Activated CD4-positive, alpha-beta T cell treated with anti-CD3 and anti-CD28 coated beads, Interleukin-2, amount 50 U/mL, for 24 hours (primary cell): Measurements from ENCODE around the gene LDLRAP1.
A peak's percentile ranks its signal among the peaks of the same experiment; 100 is the strongest.

Experiments
- DNase-seq, 2 donors: peaks; one replicate each; pipeline ENCODE4 v3.0.0-alpha.2; 2020; ENCODE audit warnings: low read depth in 1 of 2, low spot score in 1 of 2

LDLRAP1 gene

DNA sequence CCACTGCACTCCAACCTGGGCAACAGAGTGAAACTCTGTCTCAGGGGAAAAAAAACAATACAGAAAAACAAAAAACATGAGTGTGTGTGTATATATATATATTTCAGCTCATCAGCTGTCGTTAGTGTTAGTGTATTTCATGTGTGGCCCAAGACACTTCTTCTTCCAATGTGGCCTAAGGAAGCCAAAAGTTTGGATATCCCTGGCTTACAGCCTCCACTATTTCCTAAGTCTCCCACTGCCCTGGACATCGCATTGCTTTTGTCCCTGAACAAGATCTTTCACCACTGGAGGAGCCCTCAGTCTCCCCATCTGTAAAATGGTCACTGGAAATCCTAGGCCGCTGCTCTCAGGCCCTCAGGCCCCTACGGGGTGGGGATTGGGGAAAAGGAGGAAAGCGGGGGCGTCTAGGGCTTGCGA, 391 bp upstream of the LDLRAP1 start:
- no peak for DNase-seq

DNA sequence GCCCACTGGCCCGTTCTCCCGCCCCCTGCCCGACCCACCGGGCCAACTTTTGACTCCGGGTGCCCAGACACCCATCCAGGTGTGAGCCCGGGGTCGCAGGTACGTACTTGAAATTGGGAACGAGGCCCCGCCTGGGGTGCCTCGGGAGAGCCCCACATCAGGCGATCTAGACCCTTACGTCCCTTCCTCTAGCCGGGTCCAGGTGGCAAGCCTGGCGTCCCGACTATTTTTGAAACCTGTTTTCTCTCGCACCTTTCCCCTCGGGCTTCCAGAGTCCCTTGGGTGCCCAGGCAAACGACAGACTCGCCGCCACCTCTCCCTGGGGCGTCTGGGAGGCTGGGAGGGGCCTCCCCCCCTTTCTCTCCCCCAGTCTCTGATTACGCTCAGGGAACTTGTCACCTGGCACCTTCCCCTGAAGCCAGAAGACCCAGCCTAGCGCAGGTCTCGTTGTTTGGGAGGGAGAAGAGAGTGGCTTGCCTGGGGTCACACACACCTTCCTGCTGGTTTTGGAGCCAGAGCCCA, 898 bp downstream of the LDLRAP1 start:
- DNase-seq, result no peak

DNA sequence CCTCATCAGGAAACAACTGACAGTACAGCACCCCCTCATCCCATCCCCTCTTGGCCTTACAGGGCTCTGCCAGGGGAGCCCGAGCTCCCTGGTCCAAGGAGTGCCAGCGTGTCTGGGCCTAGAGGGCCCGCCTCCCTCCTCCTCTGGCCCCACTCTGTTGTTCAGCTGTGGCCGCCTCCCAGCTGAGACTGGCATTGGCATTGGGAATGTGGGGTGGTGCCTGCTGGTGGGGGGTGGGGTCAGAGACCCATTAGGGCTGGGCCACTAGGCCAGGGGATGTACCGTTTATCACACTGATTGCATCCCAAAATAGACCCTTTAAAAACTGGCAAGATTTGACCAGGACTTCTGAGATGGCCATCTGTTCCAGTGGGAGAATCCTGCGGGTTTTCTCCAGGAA, 1.4 kb downstream of the LDLRAP1 start:
- DNase-seq, result no peak

DNA sequence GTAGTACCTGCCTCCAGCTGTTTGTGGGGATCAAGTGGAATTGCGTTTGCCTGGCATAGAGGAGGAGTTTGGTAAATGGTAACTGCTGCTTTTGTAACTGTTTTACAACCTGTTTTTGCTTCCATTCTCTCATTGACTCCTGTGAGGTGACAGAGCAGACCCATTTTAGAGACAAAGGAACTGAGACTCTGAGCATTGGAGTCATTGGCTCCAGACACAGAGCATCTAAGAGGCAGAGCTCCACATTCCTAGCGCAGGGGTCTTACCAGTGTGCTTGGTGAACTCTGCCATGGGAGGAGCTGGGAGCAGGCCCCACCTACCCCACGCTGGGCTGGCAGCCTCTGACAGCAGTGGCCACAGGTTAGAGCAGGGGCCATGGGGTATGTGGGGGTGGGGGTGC, 2.4 kb downstream of the LDLRAP1 start:
- DNase-seq, result no peak

DNA sequence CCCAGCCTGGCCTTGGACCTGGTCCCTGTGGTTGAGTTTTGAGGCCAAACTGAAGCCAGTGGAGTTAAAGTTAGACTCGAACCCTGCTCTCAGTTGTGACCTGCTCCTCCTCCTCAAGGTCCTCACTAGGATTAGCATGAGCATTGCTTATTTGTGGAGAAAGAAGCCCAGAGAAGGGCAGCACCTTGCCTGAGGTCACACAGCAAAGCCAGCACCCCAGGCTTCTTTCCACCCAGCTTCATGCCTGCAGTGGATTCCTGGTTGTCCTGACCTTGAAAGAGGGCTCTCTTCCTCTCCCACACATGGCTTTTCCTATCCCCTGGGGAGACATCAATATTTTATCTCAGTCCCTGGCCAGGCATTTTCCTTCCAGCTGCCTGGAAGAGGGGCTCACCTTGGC, 2.8 kb downstream of the LDLRAP1 start:
- no peak for DNase-seq

DNA sequence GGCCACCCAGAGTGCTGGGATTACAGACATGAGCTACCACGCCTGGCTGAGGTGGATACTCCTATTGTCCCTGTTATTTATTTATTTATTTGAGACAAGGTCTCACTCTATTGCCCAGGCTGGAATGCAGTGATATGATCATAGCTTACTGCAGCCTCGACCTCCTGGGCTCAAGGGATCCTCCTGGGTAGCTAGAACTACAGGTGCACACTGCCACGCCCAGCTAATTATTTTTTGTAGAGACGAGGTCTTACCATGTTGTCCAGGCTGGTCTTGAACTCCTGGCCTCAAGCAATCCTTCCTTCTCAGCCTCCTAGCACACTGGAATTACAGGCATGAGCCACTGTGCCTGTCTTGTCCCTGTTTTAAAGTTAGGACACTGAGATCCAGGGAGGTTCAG, 5.2 kb downstream of the LDLRAP1 start:
- no peak for DNase-seq

DNA sequence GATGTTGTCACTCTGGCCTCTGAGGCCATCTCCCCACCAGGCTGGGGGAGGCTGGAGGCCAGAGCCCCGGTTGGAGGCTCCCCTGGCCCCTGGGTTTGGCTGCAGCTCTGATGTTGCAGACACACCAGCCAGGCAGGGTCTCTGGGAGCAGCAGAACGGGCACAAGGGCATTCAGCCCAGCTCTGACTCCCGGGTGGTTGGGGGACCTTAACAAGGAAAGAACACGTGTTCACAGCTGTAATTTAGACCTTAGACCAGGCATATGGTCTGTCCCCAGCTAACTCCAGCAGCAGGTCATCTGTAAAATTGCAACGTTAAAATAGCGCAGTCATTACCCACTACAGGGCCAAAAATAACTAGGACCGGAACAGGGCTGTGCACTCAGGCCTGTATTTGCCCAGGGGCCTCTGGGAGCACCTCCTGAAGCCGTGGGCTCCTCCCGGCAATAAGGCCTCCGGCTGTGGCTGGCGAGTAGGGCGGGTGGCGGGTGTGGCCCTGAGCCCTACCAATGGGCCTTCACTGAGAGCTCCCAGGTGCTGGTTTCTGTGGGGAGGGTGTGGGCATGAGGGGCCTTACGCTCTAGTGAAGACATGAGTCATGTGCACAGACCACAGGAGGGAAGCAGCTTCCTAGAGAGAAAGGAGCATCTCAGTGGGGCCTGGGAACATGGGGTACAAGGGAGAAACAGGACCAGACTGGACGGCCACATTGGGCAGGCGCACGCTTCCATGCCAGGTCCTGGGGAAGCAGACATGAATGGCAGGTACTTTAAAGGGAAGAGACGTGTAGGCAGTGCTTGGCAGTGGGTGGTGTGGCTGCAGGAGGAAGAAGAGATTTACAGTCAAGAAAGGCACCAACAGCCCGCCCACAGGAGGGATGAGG, 6.1 kb downstream of the LDLRAP1 start:
- DNase-seq, result peak; percentile 48 to 82

DNA sequence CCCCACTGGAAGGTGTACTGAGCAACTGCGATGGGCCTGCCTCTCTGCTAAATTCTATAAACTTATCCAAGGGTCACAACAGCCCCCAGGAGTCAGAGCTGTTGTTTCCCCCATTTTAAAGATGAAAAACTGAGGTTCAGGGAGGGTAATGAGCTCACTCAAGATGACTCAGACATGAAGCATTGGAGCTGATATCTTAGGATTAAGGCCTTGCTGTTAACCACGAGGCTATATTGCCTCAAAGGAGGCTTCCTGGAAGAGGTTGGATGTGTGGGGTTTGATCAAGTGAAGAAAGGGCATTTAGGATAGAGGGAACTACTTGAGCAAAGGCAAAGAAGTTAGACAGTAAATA, 6.7 kb downstream of the LDLRAP1 start:
- DNase-seq, result no peak

DNA sequence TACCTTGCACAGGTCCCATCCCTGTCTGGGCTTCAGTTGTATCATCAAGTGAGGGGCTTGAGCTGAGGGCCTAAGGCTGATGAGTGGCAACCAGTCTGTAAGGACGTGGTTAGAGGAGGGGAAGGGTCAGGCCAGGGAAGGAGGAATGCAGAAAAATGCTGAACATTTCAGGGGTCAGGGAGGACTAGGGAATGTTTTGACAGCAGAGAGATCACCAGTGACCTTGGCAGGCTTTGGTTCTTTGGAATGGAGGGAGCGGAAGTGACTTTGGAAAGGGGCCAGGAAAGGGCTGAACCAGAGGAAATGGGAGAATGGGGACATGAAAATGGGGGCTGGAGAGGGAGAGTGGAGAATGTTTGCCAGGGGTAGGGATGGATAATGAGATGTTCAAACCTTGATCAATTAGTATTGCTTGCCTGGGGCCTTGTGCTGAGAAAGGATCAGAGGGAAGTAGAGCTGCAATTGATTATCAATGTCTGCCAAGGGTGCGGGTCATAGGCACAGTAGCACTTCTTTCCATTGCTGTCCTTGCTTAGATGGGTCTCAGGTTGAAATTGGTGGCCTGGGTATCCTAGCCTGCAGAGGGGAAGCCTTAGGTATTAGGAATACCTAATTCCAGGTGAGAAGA, 7.4 kb downstream of the LDLRAP1 start:
- no peak for DNase-seq

DNA sequence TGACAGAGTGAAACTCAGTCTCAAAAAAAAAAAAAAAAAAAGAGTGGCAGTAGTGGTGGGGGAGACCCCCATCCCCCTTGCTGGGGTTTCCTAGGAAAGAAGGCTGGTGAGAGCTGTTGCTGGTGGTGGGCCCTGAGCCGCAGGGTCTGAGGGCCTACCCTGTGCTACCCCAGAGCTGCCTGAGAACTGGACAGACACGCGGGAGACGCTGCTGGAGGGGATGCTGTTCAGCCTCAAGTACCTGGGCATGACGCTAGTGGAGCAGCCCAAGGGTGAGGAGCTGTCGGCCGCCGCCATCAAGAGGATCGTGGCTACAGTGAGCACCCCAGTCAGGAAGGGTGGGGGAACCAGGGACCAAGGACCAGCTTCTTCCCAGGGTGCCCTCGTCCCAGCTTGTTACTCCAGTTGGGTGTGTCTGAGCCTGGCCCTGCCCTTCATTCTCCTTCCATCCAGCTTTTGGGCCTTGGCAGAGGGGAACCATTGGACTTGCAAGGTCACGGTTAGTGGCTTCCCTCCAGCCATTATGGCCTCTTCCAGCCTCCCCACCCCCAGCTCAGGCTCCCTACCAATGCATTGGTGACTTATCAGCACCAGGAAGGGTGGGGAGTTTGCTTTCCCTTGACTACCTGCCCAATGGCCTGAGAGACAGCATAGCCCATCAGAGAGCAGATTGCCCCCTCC, 10.5 kb downstream of the LDLRAP1 start:
- no peak for DNase-seq

DNA sequence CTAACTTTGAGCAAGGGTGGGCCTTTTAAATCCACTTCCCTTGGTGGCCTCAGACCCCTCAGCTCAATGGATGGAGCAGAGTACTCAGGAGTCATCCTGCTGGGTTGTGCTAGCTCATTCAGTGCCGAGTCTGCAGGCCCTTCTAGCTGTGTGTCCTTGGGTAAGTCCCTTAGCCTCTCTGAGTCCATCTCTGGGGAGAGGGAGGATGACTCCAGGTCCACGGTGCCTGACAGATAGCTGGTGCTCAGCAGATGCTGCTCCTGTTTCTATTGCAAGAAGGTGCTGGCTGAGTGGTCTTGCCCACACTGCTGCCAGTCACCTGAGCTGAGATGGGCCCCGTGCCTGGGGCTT, 11.0 kb downstream of the LDLRAP1 start:
- no peak for DNase-seq

DNA sequence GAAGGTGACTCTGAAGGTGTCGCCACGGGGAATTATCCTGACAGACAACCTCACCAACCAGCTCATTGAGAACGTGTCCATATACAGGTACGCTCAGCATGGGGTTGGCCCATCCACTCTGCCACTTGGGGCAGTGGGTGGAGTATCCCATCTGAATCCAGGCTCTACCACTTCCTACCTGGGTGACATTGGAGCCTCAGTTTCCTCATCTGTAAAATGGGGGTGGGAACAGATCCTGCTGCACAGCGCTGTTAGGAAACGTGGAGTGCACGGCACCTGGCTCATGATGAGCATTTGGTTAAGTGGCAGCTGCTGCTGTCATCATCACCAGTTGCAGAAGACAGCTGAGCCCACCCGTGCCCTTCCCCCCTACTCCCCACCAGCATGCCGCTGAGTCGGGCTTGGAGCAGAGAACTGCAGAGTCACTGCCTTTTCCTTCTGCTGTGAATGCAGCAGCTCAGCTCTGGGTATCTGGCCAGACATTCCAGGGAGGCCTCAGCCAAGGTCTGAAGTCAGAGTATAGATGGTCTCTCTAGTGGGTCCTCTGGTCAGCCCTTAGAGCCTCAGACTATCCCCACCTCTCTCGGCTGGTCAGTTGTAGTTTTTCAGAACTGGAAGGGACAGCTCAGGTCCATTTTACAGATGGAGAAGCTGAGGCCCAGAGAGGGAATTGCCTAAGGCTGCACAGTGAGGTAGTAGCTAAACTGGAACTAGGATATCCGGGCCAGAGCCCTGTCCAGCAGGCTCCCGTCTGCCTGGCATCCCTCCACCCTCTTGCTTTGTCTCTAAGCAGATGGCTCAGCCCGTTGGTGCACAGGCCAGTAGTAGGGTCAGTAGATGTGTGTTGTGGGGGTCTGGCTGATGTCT, 11.7 kb downstream of the LDLRAP1 start:
- DNase-seq, result no peak

DNA sequence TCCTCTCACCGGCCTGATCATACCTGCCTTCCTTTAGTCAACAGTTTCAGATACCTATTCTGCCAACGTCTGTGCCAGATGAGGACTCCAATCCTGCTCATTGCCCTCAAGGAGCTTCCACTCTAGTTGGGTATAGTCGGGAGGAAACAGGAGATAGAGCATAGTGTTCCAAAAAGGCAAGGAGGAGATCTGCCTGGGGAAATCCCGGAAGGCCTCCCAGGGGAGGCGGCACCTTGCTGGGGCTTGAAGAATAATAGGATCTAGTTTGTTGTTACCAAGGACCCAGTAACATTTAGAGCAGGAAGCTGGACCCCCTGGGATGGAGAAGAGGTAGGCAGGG, 12.3 kb downstream of the LDLRAP1 start:
- no peak for DNase-seq

DNA sequence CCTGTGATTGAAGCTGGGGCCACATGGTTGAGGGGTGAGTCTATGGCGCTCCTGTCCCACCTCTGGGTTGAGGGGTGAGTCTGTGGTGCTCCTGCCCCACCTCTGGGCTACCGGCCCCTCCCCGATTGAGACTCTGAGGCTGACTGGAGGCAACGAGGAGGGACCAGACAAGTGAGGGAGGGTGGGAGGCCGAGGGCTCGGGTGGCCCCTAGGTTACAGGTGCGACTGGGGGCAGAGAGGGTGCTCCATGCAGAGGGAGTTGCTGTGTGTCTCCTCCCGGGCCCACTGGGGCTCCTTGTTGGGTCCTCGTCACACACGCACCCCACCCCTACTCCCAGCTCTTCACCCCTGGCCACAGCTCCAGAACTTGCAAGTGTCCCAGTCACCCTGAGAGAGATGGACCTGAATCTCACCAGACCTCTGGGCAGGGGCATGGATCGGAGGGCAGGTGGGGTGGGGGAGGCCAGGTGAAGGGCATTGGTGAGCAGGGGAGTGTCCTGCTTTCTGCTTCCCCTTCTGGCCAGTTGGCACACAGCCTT, 12.8 kb downstream of the LDLRAP1 start:
- no peak for DNase-seq

DNA sequence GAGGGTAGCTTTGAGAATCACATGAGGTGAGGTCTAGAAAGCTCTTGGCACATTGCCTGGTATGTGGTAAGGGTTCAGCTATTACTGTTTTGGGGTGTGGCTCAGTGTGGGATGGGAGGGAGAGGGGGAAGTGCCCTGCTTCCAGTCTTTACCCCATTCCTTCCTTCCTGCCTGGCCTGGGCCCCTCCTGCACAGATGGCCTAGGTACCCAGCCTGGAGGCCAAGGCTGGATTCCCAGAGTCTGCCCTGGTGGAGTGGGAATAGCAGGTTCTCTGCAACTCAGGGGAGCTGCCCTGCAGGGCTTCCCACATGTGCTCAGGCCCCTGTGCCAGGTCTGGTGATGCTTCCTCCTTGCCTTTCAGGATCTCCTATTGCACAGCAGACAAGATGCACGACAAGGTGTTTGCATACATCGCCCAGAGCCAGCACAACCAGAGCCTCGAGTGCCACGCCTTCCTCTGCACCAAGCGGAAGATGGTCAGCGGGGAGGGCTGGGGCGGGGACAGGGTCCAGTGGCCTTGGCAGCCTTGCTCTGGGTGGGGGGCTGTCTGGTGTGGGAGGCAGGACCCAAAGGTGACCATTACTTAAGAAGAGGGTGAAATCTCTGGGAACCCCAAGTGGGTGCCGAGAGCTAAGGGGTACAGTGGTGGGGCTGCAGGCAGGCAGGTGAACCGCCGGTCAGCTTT, 13.5 kb downstream of the LDLRAP1 start:
- no peak for DNase-seq

DNA sequence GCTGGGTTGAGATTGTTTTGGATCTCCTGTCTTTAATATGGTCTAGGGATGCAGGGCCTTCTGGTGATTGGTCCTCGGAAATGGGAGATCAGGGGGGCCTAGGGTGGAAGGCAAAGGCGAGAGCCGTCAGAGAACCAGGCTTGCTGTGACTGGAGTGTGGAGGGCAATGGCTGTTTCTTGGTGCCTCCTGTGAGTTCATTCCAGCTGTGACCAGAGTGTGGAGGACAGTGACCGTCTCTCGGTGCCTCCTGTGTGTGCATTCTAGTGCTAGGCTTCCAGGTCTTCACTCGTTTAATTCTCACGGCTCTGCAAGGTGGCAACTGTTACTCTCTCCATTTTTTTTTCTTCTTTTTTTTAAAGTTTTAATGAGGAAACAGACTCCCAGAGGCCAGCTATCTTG, 14.1 kb downstream of the LDLRAP1 start:
- no peak for DNase-seq

DNA sequence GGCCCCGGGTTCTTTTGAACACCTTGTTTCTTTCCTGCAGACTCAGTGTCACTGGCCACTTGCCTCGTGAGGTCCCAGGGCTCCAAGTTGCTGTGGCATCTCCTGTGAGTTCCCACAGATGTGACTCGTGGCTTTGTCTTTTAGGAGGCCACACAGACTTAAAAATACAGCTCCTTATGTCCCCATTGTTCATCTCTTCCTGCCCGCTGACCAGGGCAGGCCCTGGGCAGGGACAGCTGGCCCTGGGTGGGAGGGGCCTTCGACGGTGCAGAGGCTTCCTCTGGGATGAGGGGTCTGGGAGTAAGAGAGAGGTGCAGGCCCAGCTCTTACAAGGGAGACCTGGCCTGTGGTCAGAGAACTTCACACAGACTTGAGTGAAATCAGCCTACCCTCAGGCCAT, 15.6 kb downstream of the LDLRAP1 start:
- DNase-seq, result no peak

DNA sequence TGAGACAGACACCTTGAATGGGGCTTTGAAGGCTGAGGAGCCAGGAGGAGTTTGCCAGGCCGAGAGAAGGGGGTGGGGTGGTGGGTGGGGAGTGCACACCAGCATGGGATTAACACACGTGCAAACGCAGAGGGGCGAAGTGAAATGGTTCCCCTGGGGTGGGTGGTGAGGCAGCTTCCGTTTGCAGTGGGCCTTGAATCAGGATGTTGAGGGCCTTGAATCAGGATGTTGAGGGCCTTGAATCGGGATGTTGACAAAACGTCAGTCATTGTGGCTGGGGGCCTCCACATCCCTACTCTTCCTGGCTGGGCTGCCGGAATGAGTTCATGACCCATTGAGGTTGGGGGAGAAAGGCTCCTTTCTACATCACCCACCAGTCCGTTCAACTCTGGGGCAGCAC, 16.6 kb downstream of the LDLRAP1 start:
- no peak for DNase-seq

DNA sequence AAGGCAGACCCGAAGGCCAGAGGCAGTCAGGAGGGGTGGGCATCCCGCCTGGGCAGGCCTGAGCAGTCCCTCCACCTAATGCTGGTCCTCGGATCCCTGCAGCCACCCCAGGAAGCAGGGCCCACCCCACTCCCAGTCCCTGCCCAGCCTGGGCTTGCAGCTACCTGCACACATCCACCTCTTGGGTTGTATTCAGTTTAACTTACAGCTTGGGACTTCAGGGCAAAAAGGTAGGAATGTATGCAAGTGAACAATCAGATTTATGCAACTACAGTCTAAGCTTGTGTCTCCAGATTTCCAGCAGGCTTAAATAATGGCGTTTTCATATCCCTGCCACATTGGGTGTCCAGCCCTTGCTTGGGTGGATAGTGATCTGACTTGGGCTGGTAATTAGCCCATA, 17.4 kb downstream of the LDLRAP1 start:
- no peak for DNase-seq

DNA sequence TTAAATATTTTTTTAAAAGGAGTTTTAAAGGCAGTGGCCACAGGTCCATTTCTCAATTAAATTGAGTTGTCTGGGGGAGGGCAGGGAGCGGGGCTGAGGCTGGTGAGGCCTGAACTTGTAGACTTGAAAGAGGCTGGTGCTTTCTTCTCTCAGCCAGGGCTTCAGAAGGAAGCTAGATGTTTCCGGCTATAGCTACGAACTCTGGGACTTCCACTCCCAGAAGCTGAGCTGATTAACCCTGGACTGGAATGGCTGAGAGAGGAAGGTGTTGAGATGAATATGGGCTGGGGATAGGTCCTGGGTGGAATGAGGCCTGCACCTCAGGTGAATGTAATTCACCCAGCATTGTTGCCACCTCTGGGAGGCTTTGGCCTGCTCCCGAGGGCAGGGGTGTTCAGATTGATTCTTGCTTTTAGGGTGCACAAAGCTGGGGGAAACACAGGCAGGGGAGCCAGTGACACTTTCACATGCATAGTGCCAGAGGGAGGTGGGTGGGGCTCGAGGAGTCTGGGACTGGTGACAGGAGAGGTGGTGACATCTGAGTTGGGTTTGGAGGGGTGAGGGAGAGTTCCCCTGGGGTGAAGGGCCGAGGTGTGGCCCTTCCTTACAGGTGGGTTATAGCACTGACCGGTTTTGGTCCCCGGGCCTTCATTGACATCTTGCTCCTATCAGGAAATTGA, 18.2 kb downstream of the LDLRAP1 start:
- DNase-seq, result no peak
